ENCODE data around the gene PSG7. TPM values are rescaled to one million over a fixed set of nuclear protein-coding genes. Genes with fewer than 3 reads are reported as not detected.
"Not testable (repeated sequence)": the region's sequence is repeated elsewhere in the genome, so short reads cannot be mapped to it uniquely, and the experiment has no call there.

Gene PSG7
- not detected in 2 replicates for total RNA-seq (2014; rRNA removed; shearing (Covaris generic))

GRCh38 chr19:42937107-42937506 lies at the start of gene PSG7:
Gene PSG7 (minus strand): TSS chr19:42937207. CDS start chr19:42937076, 131 bp downstream.
- not testable (repeated sequence) for DNase-seq; H3K36me3 ChIP-seq (replicated peaks; ENCODE audit: control insufficient read depth, insufficient read depth, low read length); H3K27me3 ChIP-seq (ENCODE audit: control insufficient read depth, insufficient read depth, low read length); H3K4me3 ChIP-seq (ENCODE audit: insufficient read depth, low read depth, low read length)

- no peak for DNase-seq
- H3K27me3 ChIP-seq (ENCODE audit: control insufficient read depth, insufficient read depth, low read length), result no peaks in the 10 kb centered on the region
Observed at GRCh38 chr19:42985588-42985987, 48.6 kb upstream of the PSG7 start.

GRCh38 chr19:42982111-42982510 lies 45.1 kb upstream of the PSG7 start:
- not testable (repeated sequence) for DNase-seq; H3K4me3 ChIP-seq (ENCODE audit: insufficient read depth, low read depth, low read length); H3K36me3 ChIP-seq (replicated peaks; ENCODE audit: control insufficient read depth, insufficient read depth, low read length); H3K27me3 ChIP-seq (ENCODE audit: control insufficient read depth, insufficient read depth, low read length)

More at GRCh38 chr19:42985588-42985987, 48.6 kb upstream of the PSG7 start:
- Histone ChIP-seq H3K36me3 (replicated peaks; ENCODE audit: control insufficient read depth, insufficient read depth, low read length) (no peaks in the 10 kb centered on the region), H3K4me3 (ENCODE audit: insufficient read depth, low read depth, low read length) (no peak overlapping the region)

GRCh38 chr19:42971451-42971850 lies 34.4 kb upstream of the PSG7 start:
- not testable (repeated sequence) for H3K36me3 ChIP-seq (replicated peaks; ENCODE audit: control insufficient read depth, insufficient read depth, low read length); DNase-seq; H3K4me3 ChIP-seq (ENCODE audit: insufficient read depth, low read depth, low read length); H3K27me3 ChIP-seq (ENCODE audit: control insufficient read depth, insufficient read depth, low read length)

GRCh38 chr19:42965176-42965575 lies 28.2 kb upstream of the PSG7 start:
- Histone ChIP-seq H3K36me3 (replicated peaks; ENCODE audit: control insufficient read depth, insufficient read depth, low read length) (no peaks in the 10 kb centered on the region), H3K4me3 (ENCODE audit: insufficient read depth, low read depth, low read length) (no peak overlapping the region), H3K27me3 (ENCODE audit: control insufficient read depth, insufficient read depth, low read length) (no peaks in the 10 kb centered on the region)
- DNase-seq, result no peak

- Histone ChIP-seq H3K4me3 (ENCODE audit: insufficient read depth, low read depth, low read length) (no peak overlapping the region), H3K36me3 (replicated peaks; ENCODE audit: control insufficient read depth, insufficient read depth, low read length) (no peaks in the 10 kb centered on the region), H3K27me3 (ENCODE audit: control insufficient read depth, insufficient read depth, low read length) (no peaks in the 10 kb centered on the region)
- DNase-seq, result no peak
Observed at GRCh38 chr19:42961119-42961518, 24.1 kb upstream of the PSG7 start.

GRCh38 chr19:42952126-42952525 lies 15.1 kb upstream of the PSG7 start:
- not testable (repeated sequence) for H3K36me3 ChIP-seq (replicated peaks; ENCODE audit: control insufficient read depth, insufficient read depth, low read length); DNase-seq; H3K4me3 ChIP-seq (ENCODE audit: insufficient read depth, low read depth, low read length); H3K27me3 ChIP-seq (ENCODE audit: control insufficient read depth, insufficient read depth, low read length)

GRCh38 chr19:42951476-42951875 lies 14.5 kb upstream of the PSG7 start:
- DNase-seq; H3K4me3 ChIP-seq (ENCODE audit: insufficient read depth, low read depth, low read length); H3K36me3 ChIP-seq (replicated peaks; ENCODE audit: control insufficient read depth, insufficient read depth, low read length); H3K27me3 ChIP-seq (ENCODE audit: control insufficient read depth, insufficient read depth, low read length): not testable (repeated sequence)

DNA sequence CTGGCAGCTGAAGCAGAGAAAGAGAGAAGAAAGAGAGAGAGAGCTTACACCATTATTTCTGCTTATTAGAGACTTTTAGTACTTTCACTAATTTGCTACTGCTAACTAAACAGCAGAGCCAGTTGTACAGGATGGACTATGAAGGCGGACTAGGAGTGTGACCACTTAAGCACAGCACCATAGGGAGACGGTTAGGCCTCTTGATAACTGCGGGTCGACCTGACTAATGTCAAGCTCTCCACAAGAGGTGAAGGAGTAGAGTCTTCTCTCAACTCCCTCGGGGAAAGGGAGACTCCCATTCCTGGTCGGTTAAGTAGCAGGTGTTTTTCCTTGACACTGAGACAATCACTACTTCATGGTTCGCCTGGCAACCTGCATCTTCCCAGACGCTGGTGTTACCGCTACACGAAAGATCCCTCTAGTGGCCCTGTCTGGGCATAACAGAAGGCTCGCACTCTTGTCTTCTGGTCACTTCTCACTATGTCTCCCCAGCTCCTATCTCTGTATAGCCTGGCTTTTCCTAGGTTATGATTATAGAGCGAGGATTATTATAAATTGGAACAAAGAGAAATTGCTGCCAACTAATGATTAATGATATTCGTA lies 5.3 kb upstream of the PSG7 start:
- no peak for DNase-seq
- Histone ChIP-seq H3K36me3 (replicated peaks; ENCODE audit: control insufficient read depth, insufficient read depth, low read length) (no peaks in the 10 kb centered on the region), H3K27me3 (ENCODE audit: control insufficient read depth, insufficient read depth, low read length) (no peaks in the 10 kb centered on the region), H3K4me3 (ENCODE audit: insufficient read depth, low read depth, low read length) (no peak overlapping the region)

DNA sequence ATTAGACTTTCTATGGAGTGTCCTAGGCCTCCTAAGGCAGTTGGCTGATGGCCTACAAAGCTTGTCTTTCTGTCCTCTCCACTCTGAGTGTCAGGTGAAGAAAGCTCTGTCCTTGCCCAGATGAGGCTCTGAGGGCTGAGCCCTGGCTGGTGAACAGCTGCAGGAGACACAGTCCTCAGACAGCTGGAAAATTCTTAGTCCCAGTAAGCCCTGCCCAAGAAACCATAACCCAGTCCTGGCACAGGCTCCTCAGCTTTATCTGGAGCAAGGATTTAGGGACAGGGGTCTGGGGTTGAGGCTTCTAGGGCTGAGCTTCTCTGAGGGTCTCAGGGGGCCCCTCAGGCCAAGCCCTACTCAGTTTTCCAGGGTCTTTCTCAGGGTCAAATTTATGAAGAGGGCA lies 2.3 kb downstream of the PSG7 start:
- H3K27me3 ChIP-seq (ENCODE audit: control insufficient read depth, insufficient read depth, low read length); DNase-seq; H3K4me3 ChIP-seq (ENCODE audit: insufficient read depth, low read depth, low read length); H3K36me3 ChIP-seq (replicated peaks; ENCODE audit: control insufficient read depth, insufficient read depth, low read length): not testable (repeated sequence)

DNA sequence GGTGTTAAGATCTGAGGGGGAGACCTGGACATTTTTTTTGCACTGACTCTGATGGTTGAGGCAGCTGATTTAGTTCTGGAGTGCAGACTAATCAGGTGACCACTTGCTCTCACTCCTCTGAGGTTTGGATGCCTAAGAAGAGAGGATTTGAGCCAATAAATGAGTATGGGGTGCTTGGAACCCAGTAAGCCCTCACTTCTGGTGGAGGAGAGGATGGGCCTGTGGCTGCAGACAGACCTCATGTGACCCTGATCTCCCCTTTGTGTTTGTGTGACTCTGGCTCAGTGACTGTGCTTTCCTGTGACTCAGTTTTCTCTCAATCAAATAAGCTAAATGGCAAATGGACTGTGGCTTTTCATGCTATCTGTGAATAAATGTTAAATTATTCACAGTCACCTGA lies 2.8 kb downstream of the PSG7 start:
- H3K27me3 ChIP-seq (ENCODE audit: control insufficient read depth, insufficient read depth, low read length); H3K36me3 ChIP-seq (replicated peaks; ENCODE audit: control insufficient read depth, insufficient read depth, low read length); H3K4me3 ChIP-seq (ENCODE audit: insufficient read depth, low read depth, low read length); DNase-seq: not testable (repeated sequence)

GRCh38 chr19:42933412-42933811 lies 3.6 kb downstream of the PSG7 start:
- not testable (repeated sequence) for H3K4me3 ChIP-seq (ENCODE audit: insufficient read depth, low read depth, low read length); H3K36me3 ChIP-seq (replicated peaks; ENCODE audit: control insufficient read depth, insufficient read depth, low read length); DNase-seq; H3K27me3 ChIP-seq (ENCODE audit: control insufficient read depth, insufficient read depth, low read length)

DNA sequence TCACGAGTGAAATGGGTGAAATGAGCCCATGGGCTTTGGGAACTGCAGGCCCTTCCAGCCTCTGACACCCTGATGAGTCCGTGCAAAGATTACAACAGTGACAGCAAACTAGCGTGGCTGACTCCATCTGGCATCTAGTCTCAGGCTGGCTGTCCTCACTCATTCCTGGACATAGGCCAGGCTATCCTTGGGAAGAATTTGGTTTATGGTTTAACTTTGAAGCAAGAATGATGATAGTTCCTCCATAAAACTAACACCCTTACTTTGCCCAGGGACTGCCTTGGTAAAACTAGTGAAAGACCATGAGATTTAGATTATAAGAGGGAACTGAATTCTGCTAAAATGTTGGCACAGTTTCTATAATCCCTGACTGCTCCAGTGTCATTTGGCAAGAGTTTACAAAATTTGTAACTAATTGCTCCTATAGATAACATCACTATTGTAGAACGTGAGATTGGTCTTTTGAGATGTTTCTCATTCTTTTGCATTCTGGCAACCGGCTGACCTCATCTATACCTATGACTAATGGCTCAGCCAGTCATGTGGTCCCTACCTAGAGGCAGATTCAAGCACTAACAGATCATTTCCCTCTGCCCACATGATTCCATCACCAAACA lies 4.4 kb downstream of the PSG7 start:
- H3K4me3 ChIP-seq (ENCODE audit: insufficient read depth, low read depth, low read length); H3K36me3 ChIP-seq (replicated peaks; ENCODE audit: control insufficient read depth, insufficient read depth, low read length); DNase-seq; H3K27me3 ChIP-seq (ENCODE audit: control insufficient read depth, insufficient read depth, low read length): not testable (repeated sequence)

- H3K27me3 ChIP-seq (ENCODE audit: control insufficient read depth, insufficient read depth, low read length); DNase-seq; H3K36me3 ChIP-seq (replicated peaks; ENCODE audit: control insufficient read depth, insufficient read depth, low read length); H3K4me3 ChIP-seq (ENCODE audit: insufficient read depth, low read depth, low read length): not testable (repeated sequence)
Observed at GRCh38 chr19:42930214-42930613, 6.8 kb downstream of the PSG7 start.

- H3K27me3 ChIP-seq (ENCODE audit: control insufficient read depth, insufficient read depth, low read length), result no peaks in the 10 kb centered on the region
- no peak overlapping the region for H3K4me3 ChIP-seq (ENCODE audit: insufficient read depth, low read depth, low read length)
- no peaks in the 10 kb centered on the region for H3K36me3 ChIP-seq (replicated peaks; ENCODE audit: control insufficient read depth, insufficient read depth, low read length)
Observed at GRCh38 chr19:42928896-42929295, 8.1 kb downstream of the PSG7 start.

More at GRCh38 chr19:42928896-42929295, 8.1 kb downstream of the PSG7 start:
- no peak for DNase-seq
